Measurements from ENCODE around the gene TGFBR3.

Gene TGFBR3

GRCh38 chr1:91635763-91636162 is 250.2 kb downstream of the TGFBR3 start:
- DNase-seq (ENCODE audit: low read depth): no peak

GRCh38 chr1:91633438-91633837 is 252.5 kb downstream of the TGFBR3 start:
- no peak for DNase-seq (ENCODE audit: low read depth)

- DNase-seq (ENCODE audit: low read depth): no peak
Observed at GRCh38 chr1:91631718-91632330, 254.1 kb downstream of the TGFBR3 start.

- no peak for DNase-seq (ENCODE audit: low read depth)
Observed at GRCh38 chr1:91630803-91631202, 255.1 kb downstream of the TGFBR3 start.

Measured in non-pigmented ciliary epithelial cell (primary cell).